Endodermal cell (in vitro differentiated cells): Measurements from ENCODE around the gene KIF5C. TPM values are rescaled to one million over a fixed set of nuclear protein-coding genes. Genes with fewer than 3 reads are reported as not detected.

Experiments used
- DNase-seq: peaks from one replicate; pipeline ENCODE4 v3.0.0-alpha.2; 2017
- H3K27ac ChIP-seq: 2 replicates; pipeline ENCODE4 v1.5.1; 2013; ENCODE audit warnings: mild to moderate bottlenecking, low read depth, low read length, moderate library complexity
- H3K27me3 ChIP-seq: 2 replicates; pipeline ENCODE4 v1.6.1; 2013; ENCODE audit warnings: mild to moderate bottlenecking, low read length, moderate library complexity; ENCODE audit not compliant: insufficient read depth, control insufficient read depth, poor library complexity, severe bottlenecking
- H3K36me3 ChIP-seq: 2 replicates; pipeline ENCODE4 v1.7.0; 2013; ENCODE audit warnings: mild to moderate bottlenecking, low read length, moderate library complexity; ENCODE audit not compliant: control insufficient read depth, insufficient read depth
- H3K4me1 ChIP-seq: one replicate; pipeline ENCODE4 v1.7.0; 2013; ENCODE audit warnings: low read length; ENCODE audit not compliant: control insufficient read depth, insufficient read depth
- H3K4me3 ChIP-seq: 2 replicates; pipeline ENCODE4 v1.5.1; 2013; ENCODE audit warnings: mild to moderate bottlenecking, low read length, moderate library complexity
- H3K9ac ChIP-seq: 2 replicates; pipeline ENCODE4 v1.6.1; 2013; ENCODE audit warnings: mild to moderate bottlenecking, low read length, moderate library complexity; ENCODE audit not compliant: poor library complexity, severe bottlenecking; ENCODE audit errors: extremely low read depth
- H3K9me3 ChIP-seq: 2 replicates; pipeline ENCODE4 v1.6.1; 2013; ENCODE audit warnings: mild to moderate bottlenecking, low read length, moderate library complexity; ENCODE audit not compliant: control insufficient read depth
- H3K27ac Mint-ChIP-seq: 2 replicates; pipeline ENCODE4 v1.8.0; 2020; ENCODE audit warnings: mixed read lengths
- H3K27me3 Mint-ChIP-seq: 2 replicates; pipeline ENCODE4 v1.8.0; 2021; ENCODE audit warnings: mild to moderate bottlenecking, mixed read lengths; ENCODE audit not compliant: insufficient read depth
- H3K36me3 Mint-ChIP-seq: 2 replicates; pipeline ENCODE4 v1.8.0; 2020; ENCODE audit warnings: low read depth, mixed read lengths
- H3K4me1 Mint-ChIP-seq: 2 replicates; pipeline ENCODE4 v1.8.0; 2020; ENCODE audit warnings: mixed read lengths
- H3K4me3 Mint-ChIP-seq: 2 replicates; pipeline ENCODE4 v1.8.0; 2020; ENCODE audit warnings: mild to moderate bottlenecking, moderate library complexity, mixed read lengths
- H3K9me3 Mint-ChIP-seq: 2 replicates; pipeline ENCODE4 v1.8.0; 2020; ENCODE audit warnings: mild to moderate bottlenecking, mixed read lengths
- CTCF ChIP-seq: fragments of 200-600 bp; sonication (generic); conservative IDR thresholded peaks from 2 replicates; pipeline ENCODE4 v1.5.0; 2021; ENCODE audit warnings: antibody characterized with exemption, mild to moderate bottlenecking
- WGBS, 2 experiments: methylation state at CpG; one replicate each; pipeline versions ENCODE4 v1.1.5 to v1.1.7; 2013; ENCODE audit warnings: missing lambda C conversion rate in 2 of 2, mixed read lengths in 1 of 2; ENCODE audit not compliant: insufficient coverage in 1 of 2, insufficient read length in 1 of 2; 5-methylcytosine and 5-hydroxymethylcytosine counted together
- total RNA-seq, 2 donors: library from RNA; stranded (reverse); fragmentation: NEBNext Ultra II Directional in 1 of 2; extraction: Animal tissue kit (Norgen Biotek cat#: 25700) in 1 of 2; gene quantifications; 2 replicates in 1 of 2; 3 replicates in 1 of 2; pipeline ENCODE4 v1.2.1, GENCODE V29; 2021

The KIF5C gene
- total RNA-seq, 2 donors from 2014 or later, result 39.1 to 41.9 TPM

GRCh38 chr2:149031396-149031795, 156.4 kb downstream of the KIF5C start:
- H3K4me1 ChIP-seq, result no peaks in the 10 kb centered on the region
- peaks cover 9% of the 10 kb centered on the region for H3K27me3 ChIP-seq
- Mint-ChIP-seq H3K9me3 (no peaks in the 10 kb centered on the region), H3K27ac (no peak overlapping the region), H3K4me3 (no peak overlapping the region), H3K36me3 (no peaks in the 10 kb centered on the region), H3K27me3 (peaks cover 23% of the 10 kb centered on the region), H3K4me1 (peaks cover 21% of the 10 kb centered on the region)
- no peak overlapping the region for H3K4me3 ChIP-seq
- no peak for DNase-seq
- no peaks in the 10 kb centered on the region for H3K9me3 ChIP-seq
- H3K9ac ChIP-seq, result no peak overlapping the region
- H3K27ac ChIP-seq, result no peak overlapping the region
- no peaks in the 10 kb centered on the region for H3K36me3 ChIP-seq
- WGBS, 2 experiments, result 96% methylated on average over 4 of the region's 4 CpGs
- TF ChIP-seq CTCF, result no peak

- Histone ChIP-seq H3K27me3 (peaks cover 29% of the 10 kb centered on the region), H3K9me3 (no peaks in the 10 kb centered on the region), H3K4me1 (no peaks in the 10 kb centered on the region), H3K4me3 (no peak overlapping the region), H3K9ac (no peak overlapping the region), H3K36me3 (no peaks in the 10 kb centered on the region), H3K27ac (no peak overlapping the region)
- no peaks in the 10 kb centered on the region for H3K36me3 Mint-ChIP-seq
- no peak overlapping the region for H3K4me3 Mint-ChIP-seq
- WGBS, 2 experiments, result 80 to 100% methylated on average over 3 to 8 of the region's 8 CpGs
- DNase-seq, result peak; percentile 67
- H3K27ac Mint-ChIP-seq, result no peak overlapping the region
- TF ChIP-seq CTCF, result no peak
- peaks cover 34% of the 10 kb centered on the region for H3K27me3 Mint-ChIP-seq
- peaks cover 19% of the 10 kb centered on the region for H3K4me1 Mint-ChIP-seq
- H3K9me3 Mint-ChIP-seq, result no peaks in the 10 kb centered on the region
Observed at GRCh38 chr2:149033716-149034115, 158.7 kb downstream of the KIF5C start.

- no peaks in the 10 kb centered on the region for H3K36me3 Mint-ChIP-seq
- WGBS, 2 experiments, result 81% methylated on average over 6 of the region's 6 CpGs; no CpG with 5 or more reads in 1 of the 2 experiments
- no peak overlapping the region for H3K27ac Mint-ChIP-seq
Observed at GRCh38 chr2:149034406-149034805, 159.4 kb downstream of the KIF5C start.

More at GRCh38 chr2:149034406-149034805, 159.4 kb downstream of the KIF5C start:
- DNase-seq, result peak; percentile 52
- no peaks in the 10 kb centered on the region for H3K36me3 ChIP-seq
- no peak overlapping the region for H3K9ac ChIP-seq
- Mint-ChIP-seq H3K9me3 (no peaks in the 10 kb centered on the region), H3K4me3 (no peak overlapping the region), H3K4me1 (peaks cover 19% of the 10 kb centered on the region), H3K27me3 (peaks cover 39% of the 10 kb centered on the region)
- H3K4me3 ChIP-seq, result no peak overlapping the region
- no peaks in the 10 kb centered on the region for H3K4me1 ChIP-seq
- no peak for TF ChIP-seq CTCF
- H3K27me3 ChIP-seq, result peaks cover 36% of the 10 kb centered on the region
- H3K27ac ChIP-seq, result no peak overlapping the region
- no peaks in the 10 kb centered on the region for H3K9me3 ChIP-seq
